HepG2 (cell line): ENCODE data around the gene ADM5. TPM values are rescaled to one million over a fixed set of nuclear protein-coding genes. Genes with fewer than 3 reads are reported as not detected.
A peak's percentile ranks its signal among the peaks of the same experiment; 100 is the strongest.

Experiments
- E2F2 ChIP-seq: sonication (generic); formaldehyde crosslinking; IDR thresholded peaks from 2 replicates; pipeline ENCODE4 v1.4.0; 2020; ENCODE audit warnings: missing genetic modification reagents, borderline replicate concordance
- HCFC1 ChIP-seq: fragments of 150-350 bp; IDR thresholded peaks from 2 replicates; pipeline ENCODE4 v1.6.1; 2014; ENCODE audit warnings: low read depth, low read length
- ISL2 ChIP-seq: sonication (generic); formaldehyde crosslinking; IDR thresholded peaks from 2 replicates; pipeline ENCODE4 v1.5.0; 2020; ENCODE audit warnings: missing genetic modification reagents
- MLXIP ChIP-seq: sonication (generic); formaldehyde crosslinking; IDR thresholded peaks from 2 replicates; pipeline ENCODE4 v1.9.0; 2021; ENCODE audit warnings: missing genetic modification reagents, borderline replicate concordance
- MTF1 ChIP-seq: sonication (generic); formaldehyde crosslinking; IDR thresholded peaks from 2 replicates; pipeline ENCODE4 v1.5.0; 2020; ENCODE audit warnings: missing genetic modification reagents
- NFYC ChIP-seq: IDR thresholded peaks from 2 replicates; pipeline ENCODE4 v1.6.1; 2016; ENCODE audit warnings: missing genetic modification reagents, missing compliant biosample characterization
- NR2F2 ChIP-seq: IDR thresholded peaks from 2 replicates; pipeline ENCODE4 v1.6.1; 2012; ENCODE audit warnings: low read depth, inconsistent platforms, borderline replicate concordance
- ONECUT2 ChIP-seq: sonication (generic); formaldehyde crosslinking; IDR thresholded peaks from 2 replicates; pipeline ENCODE4 v1.4.0; 2020; ENCODE audit warnings: missing genetic modification reagents
- PHF5A ChIP-seq: IDR thresholded peaks from one replicate; pipeline ENCODE4 v1.6.1; 2018; ENCODE audit warnings: low read depth, missing genetic modification reagents; ENCODE audit not compliant: unreplicated experiment
- PLSCR1 ChIP-seq: sonication (generic); formaldehyde crosslinking; IDR thresholded peaks from 2 replicates; pipeline ENCODE4 v1.5.0; 2020; ENCODE audit warnings: missing genetic modification reagents, mild to moderate bottlenecking, borderline replicate concordance
- USF2 ChIP-seq, 2 experiments: sonication (generic) in 1 of 2; formaldehyde crosslinking in 1 of 2; IDR thresholded peaks; 2 replicates each; pipeline versions ENCODE4 v1.5.1 to v1.6.1; 2011 to 2020; ENCODE audit warnings: borderline replicate concordance in 1 of 2, low read depth in 1 of 2, low read length in 1 of 2, mild to moderate bottlenecking in 1 of 2, missing genetic modification reagents in 1 of 2, moderate library complexity in 1 of 2
- ZBTB46 ChIP-seq: sonication (generic); formaldehyde crosslinking; IDR thresholded peaks from 2 replicates; pipeline ENCODE4 v1.4.0; 2020; ENCODE audit warnings: mild to moderate bottlenecking, missing genetic modification reagents, borderline replicate concordance
- ZNF121 ChIP-seq: sonication (generic); formaldehyde crosslinking; IDR thresholded peaks from 2 replicates; pipeline ENCODE4 v1.5.0; 2020; ENCODE audit warnings: mild to moderate bottlenecking, missing genetic modification reagents
- ZNF513 ChIP-seq: sonication (generic); formaldehyde crosslinking; conservative IDR thresholded peaks from 2 replicates; pipeline ENCODE4 v1.5.0; 2020; ENCODE audit warnings: missing genetic modification reagents
- ZNF83 ChIP-seq: sonication (generic); formaldehyde crosslinking; IDR thresholded peaks from 2 replicates; pipeline ENCODE4 v1.4.0; 2020; ENCODE audit warnings: missing genetic modification reagents, mild to moderate bottlenecking, borderline replicate concordance
- ZNF839 ChIP-seq: sonication (generic); formaldehyde crosslinking; IDR thresholded peaks from 2 replicates; pipeline ENCODE4 v1.4.0; 2020; ENCODE audit warnings: missing genetic modification reagents, mild to moderate bottlenecking, borderline replicate concordance
- polyA plus RNA-seq, 8 experiments: library from polyadenylated mRNA; depleted of rRNA in 3 of 8; stranded (reverse) in 7 of 8; unstranded in 1 of 8; fragments of >200 nt; fragmentation: Illumina TruSeq in 4 of 8; extraction: Trizol in 4 of 8; gene quantifications; 2 replicates each; pipeline versions ENCODE4 v1.2.1 to v1.2.3, GENCODE V29; 2011 to 2016; ENCODE audit warnings: low read depth in 4 of 8, missing spikeins in 1 of 8, mixed read lengths in 1 of 8; ENCODE audit not compliant: insufficient read depth in 1 of 8
- total RNA-seq, 5 experiments: library from RNA; depleted of rRNA; stranded (reverse); fragments of >200 nt; fragmentation: Illumina TruSeq; extraction: Trizol; gene quantifications; 2 replicates each; pipeline ENCODE4 v1.2.3, GENCODE V29; 2016; ENCODE audit warnings: low read depth in 1 of 5

ADM5 gene
- total and polyA plus RNA-seq, 2 of the 13 experiments (the other 11 are each of a cell fraction or from before 2014, with no cell fraction given), result 2.7 to 4.1 TPM

GRCh38 chr19:49666120-49666444, 23.3 kb upstream of the ADM5 start (continued):
- TF ChIP-seq E2F2 (no peak), USF2 (IDR thresholded peaks at IDR 0.05; ENCODE audit: low read depth, low read length) (no peak), USF2 (CRISPR knock-in tag; IDR thresholded peaks at IDR 0.05; ENCODE audit: borderline replicate concordance) (no peak), ONECUT2 (no peak), ZNF513 (CRISPR knock-in tag) (no peak), ISL2 (CRISPR knock-in tag) (0 out of 2 replicates have a peak, but pooled peaks have one; percentile 1), ZBTB46 (no peak), NR2F2 (no peak), PLSCR1 (CRISPR knock-in tag) (no peak), ZNF83 (CRISPR knock-in tag) (peak; percentile 5; the same call in 1 of the 2 replicates), HCFC1 (no peak), PHF5A (CRISPR knock-in tag) (no peak), MLXIP (CRISPR knock-in tag) (no peak), ZNF121 (no peak), NFYC (CRISPR knock-in tag) (no peak), ZNF839 (CRISPR knock-in tag) (no peak), MTF1 (CRISPR knock-in tag) (no peak)
